DOHH2 (cell line): ENCODE data around the gene FAM149B1.

Experiments
- EZH2phosphoT487 ChIP-seq: fragments of 200-600 bp; sonication (generic); IDR thresholded peaks from 2 replicates; pipeline ENCODE4 v1.6.1; 2017; ENCODE audit warnings: borderline replicate concordance, mild to moderate bottlenecking, antibody characterized with exemption, low read length, moderate library complexity, mixed read lengths
- TF ChIP-seq, protein P1 (sequence below): fragments of 200-600 bp; sonication (generic); IDR thresholded peaks from one replicate; pipeline ENCODE4 v1.5.1; 2014; ENCODE audit warnings: antibody characterized with exemption, mild to moderate bottlenecking, low read depth, low read length; ENCODE audit not compliant: poor library complexity, severe bottlenecking

DNA sequence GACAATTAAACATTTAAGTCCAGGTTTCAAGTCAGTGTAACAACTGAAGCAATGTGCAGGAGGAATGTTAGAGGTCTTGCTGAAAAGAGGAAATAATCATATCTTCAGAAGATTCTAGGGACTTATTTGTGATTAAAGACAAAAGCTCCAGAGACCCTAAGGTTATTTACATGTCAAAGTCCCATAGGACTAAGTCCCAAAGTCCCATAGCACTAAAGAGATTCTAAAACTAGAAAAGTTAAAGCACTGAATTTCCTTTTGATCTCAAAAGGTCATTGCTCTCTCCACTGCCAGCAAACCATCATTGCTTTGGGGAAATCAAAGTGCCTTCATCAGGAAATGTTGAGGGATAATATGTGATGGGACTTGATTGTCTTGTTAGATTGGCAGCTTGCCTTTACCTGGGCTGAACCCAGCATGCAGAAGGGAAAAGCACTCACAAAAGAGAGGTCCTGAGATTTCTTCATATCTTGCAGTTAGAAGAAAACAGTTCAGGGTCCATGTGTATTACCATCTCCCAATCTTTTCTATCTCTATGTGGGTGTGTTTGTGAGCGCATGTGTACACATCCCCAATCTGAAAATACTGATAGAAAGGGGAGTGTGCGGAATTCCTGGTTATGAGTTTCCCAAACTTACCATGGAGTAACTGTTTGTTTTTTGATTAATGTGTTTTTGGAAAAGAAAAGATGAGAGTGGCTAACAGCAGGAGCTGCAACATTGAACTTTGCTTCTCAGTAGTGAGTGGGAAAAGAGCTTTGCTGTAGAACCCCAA lies 35.8 kb upstream of the FAM149B1 start:
- TF ChIP-seq, protein P1, sequence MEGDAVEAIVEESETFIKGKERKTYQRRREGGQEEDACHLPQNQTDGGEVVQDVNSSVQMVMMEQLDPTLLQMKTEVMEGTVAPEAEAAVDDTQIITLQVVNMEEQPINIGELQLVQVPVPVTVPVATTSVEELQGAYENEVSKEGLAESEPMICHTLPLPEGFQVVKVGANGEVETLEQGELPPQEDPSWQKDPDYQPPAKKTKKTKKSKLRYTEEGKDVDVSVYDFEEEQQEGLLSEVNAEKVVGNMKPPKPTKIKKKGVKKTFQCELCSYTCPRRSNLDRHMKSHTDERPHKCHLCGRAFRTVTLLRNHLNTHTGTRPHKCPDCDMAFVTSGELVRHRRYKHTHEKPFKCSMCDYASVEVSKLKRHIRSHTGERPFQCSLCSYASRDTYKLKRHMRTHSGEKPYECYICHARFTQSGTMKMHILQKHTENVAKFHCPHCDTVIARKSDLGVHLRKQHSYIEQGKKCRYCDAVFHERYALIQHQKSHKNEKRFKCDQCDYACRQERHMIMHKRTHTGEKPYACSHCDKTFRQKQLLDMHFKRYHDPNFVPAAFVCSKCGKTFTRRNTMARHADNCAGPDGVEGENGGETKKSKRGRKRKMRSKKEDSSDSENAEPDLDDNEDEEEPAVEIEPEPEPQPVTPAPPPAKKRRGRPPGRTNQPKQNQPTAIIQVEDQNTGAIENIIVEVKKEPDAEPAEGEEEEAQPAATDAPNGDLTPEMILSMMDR, result no peak
- no peak for TF ChIP-seq EZH2phosphoT487
